Testis (tissue), 3 donors: Measurements from ENCODE around the gene APOBEC3H. TPM values are rescaled to one million over a fixed set of nuclear protein-coding genes. Genes with fewer than 3 reads are reported as not detected.
"Not testable (repeated sequence)": the region's sequence is repeated elsewhere in the genome, so short reads cannot be mapped to it uniquely, and the experiment has no call there.

Source experiments
- DNase-seq: peaks from one replicate; pipeline ENCODE4 v3.0.0-alpha.2; 2019
- H3K27ac ChIP-seq, 2 donors: fragments of 200-600 bp; sonication (generic); one replicate each; pipeline ENCODE4 v1.5.1; 2019
- H3K27me3 ChIP-seq: fragments of 200-600 bp; sonication (generic); one replicate; pipeline ENCODE4 v1.5.1; 2019
- H3K36me3 ChIP-seq: fragments of 200-600 bp; sonication (generic); one replicate; pipeline ENCODE4 v1.5.1; 2017; ENCODE audit warnings: low read depth; ENCODE audit errors: missing control alignments
- H3K4me1 ChIP-seq: fragments of 200-600 bp; sonication (generic); one replicate; pipeline ENCODE4 v1.5.1; 2019
- H3K4me3 ChIP-seq, 2 donors: fragments of 200-600 bp; sonication (generic); one replicate each; pipeline ENCODE4 v1.5.1; 2017 to 2019
- H3K9me3 ChIP-seq: fragments of 200-600 bp; sonication (generic); one replicate; pipeline ENCODE4 v1.5.1; 2017
- CTCF ChIP-seq, 3 experiments: fragments of 450-650 bp in 2 of 3; fragments of 200-600 bp in 1 of 3; sonication (generic) in 1 of 3; IDR thresholded peaks; one replicate each; pipeline ENCODE4 v1.5.1; 2016 to 2019; ENCODE audit warnings: antibody characterized with exemption in 3 of 3, mild to moderate bottlenecking in 2 of 3, moderate library complexity in 1 of 3
- POLR2A ChIP-seq: fragments of 450-650 bp; IDR thresholded peaks from one replicate; pipeline ENCODE4 v1.6.1; 2017; ENCODE audit warnings: antibody characterized with exemption, mild to moderate bottlenecking, moderate library complexity
- WGBS, 2 donors: methylation state at CpG; one replicate each; pipeline ENCODE4 v1.1.5; 2018; 5-methylcytosine and 5-hydroxymethylcytosine counted together
- intact Hi-C: fragments of 100-400 bp; cut with DNase I; formaldehyde crosslinking; loops from one replicate; pipeline ENCODE4 v1.15.1; 2023; ENCODE audit warnings: low total_unique reads
- polyA plus RNA-seq: library from polyadenylated mRNA; stranded (reverse); fragments of 350-450 nt; fragmentation: Illumina TruSeq; extraction: RNeasy Lipid Tissue Mini Kit (QIAGEN cat#74804); gene quantifications from one replicate; pipeline ENCODE4 v1.2.3, GENCODE V29; 2014; ENCODE audit warnings: low read depth, low replicate concordance; ENCODE audit not compliant: insufficient read depth
- total RNA-seq, 2 donors: library from RNA; depleted of rRNA; stranded (reverse); fragments of >200 nt; gene quantifications; one replicate each; pipeline ENCODE4 v1.2.3, GENCODE V29; 2016

Gene APOBEC3H
- total and polyA plus RNA-seq, 3 donors from 2014 or later = 3.5 to 5.2 (median 3.6) TPM

DNA sequence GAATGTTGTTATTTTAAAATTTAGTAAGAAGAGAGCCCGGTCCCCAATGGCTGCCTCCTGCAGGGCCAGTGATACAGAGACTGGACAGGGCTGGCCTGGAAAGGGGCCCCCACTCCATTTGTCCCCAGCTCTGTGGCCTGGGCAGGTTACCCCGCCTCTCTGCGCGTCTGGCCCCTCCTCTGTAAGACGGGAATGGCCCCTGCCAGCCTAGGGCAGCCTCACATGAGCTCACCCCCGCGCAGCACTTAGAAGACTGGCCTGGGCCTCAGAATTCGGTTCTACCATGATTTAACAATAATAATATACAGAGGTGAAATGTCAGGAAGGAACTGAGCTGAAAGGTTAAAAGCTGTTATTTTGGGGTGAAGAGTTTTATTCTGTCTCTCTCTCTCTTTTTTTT, 18.7 kb upstream of the APOBEC3H start:
- peak; percentile 70 for DNase-seq
- 54 to 77% methylated on average over 8 of the region's 8 CpGs for WGBS, 2 donors
- H3K27ac ChIP-seq = peak overlapping the region in 1 of 2 donors; percentile 19
- peaks cover 12% of the 10 kb centered on the region for H3K4me1 ChIP-seq
- no peaks in the 10 kb centered on the region for H3K36me3 ChIP-seq
- no peaks in the 10 kb centered on the region for H3K27me3 ChIP-seq
- TF ChIP-seq POLR2A (no peak), CTCF (IDR thresholded peaks at IDR 0.05) (no peak)
- H3K4me3 ChIP-seq = peak overlapping the region in 1 of 2 donors; percentile 59
- intact Hi-C loops = no loop called here
- H3K9me3 ChIP-seq = no peaks in the 10 kb centered on the region

- H3K27me3 ChIP-seq, H3K4me3 ChIP-seq, H3K36me3 ChIP-seq, H3K9me3 ChIP-seq, intact Hi-C loops: not testable (repeated sequence)
- H3K4me1 ChIP-seq = peaks cover 12% of the 10 kb centered on the region
- DNase-seq = peak; percentile 69
- H3K27ac ChIP-seq = peak overlapping the region in 1 of 2 donors; percentile 19
- WGBS, 2 donors = 51 to 63% methylated on average over 24 of the region's 24 CpGs
Observed at GRCh38 chr22:39079054-39079637, 17.9 kb upstream of the APOBEC3H start.

GRCh38 chr22:39080052-39080762, 16.8 kb upstream of the APOBEC3H start:
- Histone ChIP-seq H3K36me3 (no peaks in the 10 kb centered on the region), H3K27me3 (no peaks in the 10 kb centered on the region), H3K4me3 (no peak overlapping the region), H3K9me3 (no peaks in the 10 kb centered on the region), H3K27ac (no peak overlapping the region), H3K4me1 (peaks cover 12% of the 10 kb centered on the region)
- DNase-seq = no peak
- TF ChIP-seq POLR2A (no peak), CTCF (IDR thresholded peaks at IDR 0.05) (no peak)
- intact Hi-C loops = no loop called here
- WGBS, 2 donors = 61 to 66% methylated on average over 8 to 9 of the region's 9 CpGs

- DNase-seq = no peak
- H3K9me3 ChIP-seq = no peaks in the 10 kb centered on the region
- peaks cover 12% of the 10 kb centered on the region for H3K4me1 ChIP-seq
- WGBS, 2 donors = 78 to 84% methylated on average over 9 to 12 of the region's 12 CpGs
- H3K27ac ChIP-seq = no peak overlapping the region
- H3K36me3 ChIP-seq = no peaks in the 10 kb centered on the region
- H3K4me3 ChIP-seq = no peak overlapping the region
- TF ChIP-seq CTCF (IDR thresholded peaks at IDR 0.05) (no peak), POLR2A (no peak)
- H3K27me3 ChIP-seq = no peaks in the 10 kb centered on the region
- intact Hi-C loops = no loop called here
Observed at GRCh38 chr22:39081016-39081415, 16.0 kb upstream of the APOBEC3H start.

GRCh38 chr22:39081598-39081997, 15.4 kb upstream of the APOBEC3H start:
- Histone ChIP-seq H3K9me3 (no peaks in the 10 kb centered on the region), H3K4me1 (peaks cover 12% of the 10 kb centered on the region), H3K4me3 (no peak overlapping the region), H3K27ac (no peak overlapping the region), H3K36me3 (no peaks in the 10 kb centered on the region), H3K27me3 (no peaks in the 10 kb centered on the region)
- no peak for DNase-seq
- TF ChIP-seq CTCF (IDR thresholded peaks at IDR 0.05) = no peak
- TF ChIP-seq POLR2A = no peak
- intact Hi-C loops = no loop called here
- WGBS, 2 donors = 74 to 76% methylated on average over 8 of the region's 8 CpGs
